Activated CD8-positive, alpha-beta memory T cell treated with anti-CD3 and anti-CD28 coated beads, Interleukin-2, amount 10 ng/mL, durations not matched to agents 7 days and 5 days (primary cell): Measurements from ENCODE around the gene KIF12. TPM values are rescaled to one million over a fixed set of nuclear protein-coding genes. Genes with fewer than 3 reads are reported as not detected.

Experiments
- ATAC-seq: fragments of 150-1000 bp; cut with Tn5 transposase; one replicate; pipeline ENCODE4 v1.10.0; 2021; ENCODE audit warnings: moderate library complexity
- CTCF ChIA-PET: fragments of 350-600 bp; sonication (Branson Sonifier 250); formaldehyde crosslinking; loops from one replicate; lab custom pipeline; 2021; ENCODE audit warnings: antibody characterized with exemption; lab: Charles Lee
- DNase-seq: peaks from one replicate; pipeline ENCODE4 v3.0.0-alpha.2; 2020
- H3K27ac Mint-ChIP-seq: one replicate; pipeline ENCODE4 v1.8.0; 2021; ENCODE audit warnings: mild to moderate bottlenecking, mixed read lengths
- H3K27me3 Mint-ChIP-seq: one replicate; pipeline ENCODE4 v1.8.0; 2021; ENCODE audit warnings: mixed read lengths
- H3K36me3 Mint-ChIP-seq: one replicate; pipeline ENCODE4 v1.8.0; 2021; ENCODE audit warnings: mild to moderate bottlenecking, mixed read lengths
- H3K4me1 Mint-ChIP-seq: one replicate; pipeline ENCODE4 v1.8.0; 2021; ENCODE audit warnings: mixed read lengths
- H3K4me3 Mint-ChIP-seq: one replicate; pipeline ENCODE4 v1.8.0; 2021; ENCODE audit warnings: mild to moderate bottlenecking, moderate library complexity, mixed read lengths
- H3K9me3 Mint-ChIP-seq: one replicate; pipeline ENCODE4 v1.8.0; 2022; ENCODE audit warnings: low read depth, mixed read lengths
- total RNA-seq, 2 experiments: library from RNA; stranded (reverse); gene quantifications; one replicate each; pipeline ENCODE4 v1.2.3, GENCODE V29; 2021

KIF12 gene
- total RNA-seq, 2 experiments from 2014 or later: not detected

DNA sequence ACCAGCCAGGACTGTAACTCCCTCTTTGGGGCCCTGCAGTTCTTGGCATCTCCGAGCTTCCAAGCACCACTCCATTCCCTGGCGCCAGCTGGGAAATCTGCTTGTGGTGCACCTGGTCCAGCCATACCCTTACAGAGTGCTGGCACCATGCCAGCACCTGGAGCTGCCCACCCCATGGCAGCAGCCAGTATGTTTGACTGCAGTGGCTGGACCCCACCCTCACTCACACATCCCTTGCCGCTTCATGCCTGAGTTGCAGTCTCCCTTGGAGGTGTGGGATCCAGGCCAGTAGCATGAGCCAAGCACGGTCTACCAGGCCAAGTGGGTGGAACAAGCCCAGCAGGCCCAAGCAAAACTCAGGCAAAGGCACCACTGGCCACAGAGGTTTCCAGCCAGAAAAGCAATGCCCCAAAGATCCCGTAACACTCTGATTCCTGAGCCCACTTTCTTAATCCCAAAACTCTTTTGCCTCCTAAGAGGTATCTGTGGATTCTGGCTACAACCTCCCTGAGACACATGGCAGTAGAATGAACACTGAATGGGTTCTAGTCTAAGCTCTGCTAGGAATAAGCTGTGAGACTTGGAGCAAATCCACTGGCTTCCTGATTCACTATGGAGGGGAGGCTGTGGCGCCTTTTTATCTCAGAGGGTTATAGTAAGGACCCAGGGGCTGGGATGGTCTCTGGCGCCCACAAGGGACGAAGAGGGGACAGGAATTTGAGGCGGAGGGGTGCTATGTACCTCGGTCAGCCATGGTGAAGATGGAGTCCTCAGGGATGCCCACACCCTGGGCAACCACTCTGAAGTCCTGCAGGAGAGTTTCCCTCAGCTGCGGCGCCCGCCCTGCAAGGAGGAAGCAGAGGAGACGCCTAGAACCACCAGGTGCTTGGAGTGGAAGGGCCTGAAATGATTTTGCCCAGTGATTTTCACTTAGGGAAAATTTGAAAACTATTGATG lies 26.6 kb downstream of the KIF12 start:
- ATAC-seq: no peak
- H3K27me3 Mint-ChIP-seq: peaks cover 8% of the 10 kb centered on the region

DNA sequence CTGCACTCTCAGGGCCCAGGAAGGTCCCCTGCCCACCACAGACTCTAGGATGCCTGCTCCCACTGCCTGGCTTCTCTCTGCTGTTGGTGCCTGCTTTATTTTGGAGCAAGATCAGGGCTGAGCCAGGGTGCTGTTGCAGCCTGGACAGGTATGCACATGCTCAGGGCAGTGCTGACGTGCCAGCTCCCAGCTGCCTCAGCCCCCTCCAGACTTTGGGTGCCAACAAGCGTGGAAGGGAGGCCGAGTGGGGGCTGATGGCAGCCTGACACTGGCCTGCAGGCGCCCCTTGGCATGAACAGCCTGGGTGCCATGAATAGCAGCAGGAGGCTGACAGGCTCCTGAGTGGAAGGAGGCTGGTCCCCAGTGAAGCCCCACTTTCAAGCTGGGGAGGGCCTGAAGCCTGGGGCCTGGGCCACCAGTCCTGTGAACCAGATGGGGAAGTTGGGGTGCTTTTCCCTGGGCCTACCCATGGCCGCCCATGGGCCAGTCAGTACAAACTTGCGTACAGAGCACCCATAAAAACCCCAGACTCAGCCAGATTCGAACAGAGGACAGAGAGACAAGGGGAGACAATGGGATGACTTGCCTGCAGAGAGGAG lies 27.8 kb downstream of the KIF12 start:
- H3K36me3 Mint-ChIP-seq: no peaks in the 10 kb centered on the region
- no peak for ATAC-seq
- DNase-seq: no peak
- no peaks in the 10 kb centered on the region for H3K4me1 Mint-ChIP-seq
- no peak overlapping the region for H3K4me3 Mint-ChIP-seq
- CTCF ChIA-PET: no interaction called here
- H3K9me3 Mint-ChIP-seq: no peaks in the 10 kb centered on the region
- H3K27ac Mint-ChIP-seq: no peak overlapping the region
- H3K27me3 Mint-ChIP-seq: peaks cover 8% of the 10 kb centered on the region

More for the DNA sequence above, 26.6 kb downstream of the KIF12 start:
- Mint-ChIP-seq H3K4me3 (no peak overlapping the region), H3K27ac (no peak overlapping the region), H3K36me3 (no peaks in the 10 kb centered on the region), H3K9me3 (no peaks in the 10 kb centered on the region), H3K4me1 (no peaks in the 10 kb centered on the region)
- CTCF ChIA-PET: interaction anchor here (0.9 kb wide), 1 partner anchor 10 kb away, joined by 3 read pairs; no protein-coding TSS in a partner anchor
- DNase-seq: no peak

- CTCF ChIA-PET: no interaction called here
- H3K4me3 Mint-ChIP-seq: no peak overlapping the region
- peaks cover 7% of the 10 kb centered on the region for H3K27me3 Mint-ChIP-seq
- no peaks in the 10 kb centered on the region for H3K4me1 Mint-ChIP-seq
- no peaks in the 10 kb centered on the region for H3K9me3 Mint-ChIP-seq
- no peak overlapping the region for H3K27ac Mint-ChIP-seq
- DNase-seq (no peak), ATAC-seq (no peak)
- H3K36me3 Mint-ChIP-seq: no peaks in the 10 kb centered on the region
These were observed 28.6 kb downstream of the KIF12 start for GRCh38 chr9:114070188-114071103.

DNA sequence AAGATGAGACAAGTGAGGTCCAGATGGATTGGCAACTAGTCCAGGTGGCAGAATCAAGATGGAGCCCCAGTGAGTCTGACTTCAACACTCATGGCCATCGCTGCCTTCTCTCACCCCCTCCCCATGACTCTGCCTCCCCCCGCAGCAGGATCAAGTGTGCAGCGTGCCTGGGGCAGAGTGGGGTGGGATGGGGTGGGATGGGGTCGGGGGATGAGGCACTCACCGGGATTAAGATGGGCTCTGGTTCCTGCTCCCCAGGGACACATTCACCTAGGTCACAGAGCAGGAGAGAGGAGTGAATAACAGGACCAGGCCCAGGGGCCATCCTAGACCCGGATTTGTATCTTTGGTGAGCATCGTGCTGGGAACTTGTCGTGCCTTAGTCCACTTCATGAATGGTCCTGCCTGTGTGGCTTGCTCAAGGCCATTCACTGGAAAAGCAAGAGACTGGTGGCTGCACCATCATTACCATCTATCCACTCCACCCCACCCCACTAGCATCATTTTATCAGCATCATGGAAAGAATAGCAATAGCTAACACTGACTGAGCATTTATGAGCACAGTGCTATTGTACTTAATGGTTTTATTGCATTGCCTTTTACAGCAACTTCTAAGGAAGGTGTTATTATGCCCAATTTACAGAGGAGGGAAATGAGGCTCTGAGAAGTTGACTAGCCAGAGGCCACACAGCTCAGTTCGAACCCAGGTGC lies 29.5 kb downstream of the KIF12 start:
- H3K27me3 Mint-ChIP-seq: peaks cover 3% of the 10 kb centered on the region
- no peaks in the 10 kb centered on the region for H3K4me1 Mint-ChIP-seq
- no peak overlapping the region for H3K27ac Mint-ChIP-seq
- no peak for DNase-seq
- CTCF ChIA-PET: no interaction called here
- H3K4me3 Mint-ChIP-seq: no peak overlapping the region
- no peaks in the 10 kb centered on the region for H3K36me3 Mint-ChIP-seq
- H3K9me3 Mint-ChIP-seq: no peaks in the 10 kb centered on the region
- no peak for ATAC-seq

DNA sequence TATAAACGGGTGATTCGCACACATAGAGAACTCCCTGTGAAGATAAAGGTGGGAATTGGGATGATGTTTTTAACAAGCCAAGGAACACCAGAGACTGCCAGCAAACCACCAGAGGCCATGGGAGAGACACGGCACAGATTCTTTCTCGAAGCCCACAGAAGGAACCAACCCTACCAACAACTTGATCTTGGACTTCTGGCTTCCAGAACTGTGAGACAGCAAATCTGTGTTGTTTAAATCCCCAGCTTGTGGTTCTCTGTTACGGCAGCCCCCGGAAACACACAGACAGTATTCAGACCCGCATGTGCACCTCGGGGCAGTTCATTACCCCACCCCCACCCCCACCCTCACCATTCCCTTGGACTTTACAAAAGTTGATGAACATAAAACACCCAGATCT lies 33.8 kb downstream of the KIF12 start:
- Mint-ChIP-seq H3K9me3 (no peaks in the 10 kb centered on the region), H3K27ac (no peak overlapping the region)
- CTCF ChIA-PET: no interaction called here

GRCh38 chr9:114061830-114062474 lies 37.1 kb downstream of the KIF12 start:
- CTCF ChIA-PET: no interaction called here
- ATAC-seq: no peak

More for the DNA sequence above, 33.8 kb downstream of the KIF12 start:
- Mint-ChIP-seq H3K4me1 (no peaks in the 10 kb centered on the region), H3K27me3 (peaks cover 17% of the 10 kb centered on the region), H3K4me3 (no peak overlapping the region), H3K36me3 (no peaks in the 10 kb centered on the region)
- ATAC-seq (no peak), DNase-seq (peak; percentile 8)

DNA sequence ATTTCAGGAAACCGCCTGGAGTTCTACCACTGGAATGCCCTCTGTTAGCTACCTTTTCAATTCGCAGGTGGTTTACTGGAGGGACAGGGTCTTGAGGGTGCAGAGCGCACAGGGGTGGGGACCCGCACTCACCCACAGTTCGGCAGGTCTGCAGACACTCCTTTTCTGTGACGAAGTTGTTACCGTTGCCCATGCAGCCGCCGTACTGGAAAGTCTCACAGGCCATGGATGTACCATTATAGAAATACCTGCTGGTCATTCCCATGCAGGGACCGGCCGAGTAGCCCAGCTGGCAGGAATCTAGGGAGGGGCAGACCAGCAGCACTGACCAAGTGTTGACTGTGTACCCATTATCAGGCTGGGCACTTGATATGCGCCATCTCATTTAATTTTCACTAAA lies 37.8 kb downstream of the KIF12 start:
- no peak overlapping the region for H3K27ac Mint-ChIP-seq
- no peak for ATAC-seq
- CTCF ChIA-PET: no interaction called here

More at GRCh38 chr9:114061830-114062474, 37.1 kb downstream of the KIF12 start:
- H3K27ac Mint-ChIP-seq: no peak overlapping the region
- no peaks in the 10 kb centered on the region for H3K4me1 Mint-ChIP-seq
- peaks cover 14% of the 10 kb centered on the region for H3K27me3 Mint-ChIP-seq
- peak; percentile 15 for DNase-seq
- H3K4me3 Mint-ChIP-seq: no peak overlapping the region
- H3K9me3 Mint-ChIP-seq: no peaks in the 10 kb centered on the region
- no peaks in the 10 kb centered on the region for H3K36me3 Mint-ChIP-seq

DNA sequence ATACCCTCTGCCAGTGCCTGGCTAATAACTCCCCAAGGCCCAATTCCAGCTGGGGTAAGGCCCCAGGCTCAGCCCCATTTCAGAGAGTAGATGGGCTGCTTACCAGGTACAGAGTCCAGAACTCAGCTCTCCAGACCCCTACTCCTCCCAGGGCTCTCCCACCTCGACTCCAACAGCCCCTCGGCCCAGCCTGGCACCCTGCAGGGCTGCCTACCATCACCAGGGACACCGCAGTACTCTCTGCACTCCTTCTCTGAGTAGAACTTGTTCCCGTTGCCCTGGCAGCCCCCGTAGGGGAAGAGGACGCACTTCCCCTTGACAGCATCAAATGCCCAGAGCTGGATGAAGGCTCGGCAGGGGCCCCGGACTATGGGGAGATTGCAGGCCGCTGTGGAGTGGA lies 38.4 kb downstream of the KIF12 start:
- peaks cover 14% of the 10 kb centered on the region for H3K27me3 Mint-ChIP-seq
- H3K27ac Mint-ChIP-seq: no peak overlapping the region
- CTCF ChIA-PET: interaction anchor here (0.5 kb wide), 1 partner anchor 13 kb away, joined by 3 read pairs; no protein-coding TSS in a partner anchor
- H3K4me1 Mint-ChIP-seq: no peaks in the 10 kb centered on the region
- H3K9me3 Mint-ChIP-seq: no peaks in the 10 kb centered on the region
- no peaks in the 10 kb centered on the region for H3K36me3 Mint-ChIP-seq
- DNase-seq (peak; percentile 22), ATAC-seq (no peak)
- H3K4me3 Mint-ChIP-seq: no peak overlapping the region

More for the DNA sequence above, 37.8 kb downstream of the KIF12 start:
- H3K4me1 Mint-ChIP-seq: no peaks in the 10 kb centered on the region
- peak; percentile 21 for DNase-seq
- no peak overlapping the region for H3K4me3 Mint-ChIP-seq
- H3K36me3 Mint-ChIP-seq: no peaks in the 10 kb centered on the region
- no peaks in the 10 kb centered on the region for H3K9me3 Mint-ChIP-seq
- H3K27me3 Mint-ChIP-seq: peaks cover 14% of the 10 kb centered on the region

GRCh38 chr9:114060070-114060469 lies 39.0 kb downstream of the KIF12 start:
- Mint-ChIP-seq H3K27me3 (peaks cover 14% of the 10 kb centered on the region), H3K36me3 (no peaks in the 10 kb centered on the region), H3K27ac (no peak overlapping the region), H3K9me3 (no peaks in the 10 kb centered on the region), H3K4me1 (no peaks in the 10 kb centered on the region), H3K4me3 (no peak overlapping the region)
- ATAC-seq: no peak
- CTCF ChIA-PET: no interaction called here
- peak; percentile 34 for DNase-seq

DNA sequence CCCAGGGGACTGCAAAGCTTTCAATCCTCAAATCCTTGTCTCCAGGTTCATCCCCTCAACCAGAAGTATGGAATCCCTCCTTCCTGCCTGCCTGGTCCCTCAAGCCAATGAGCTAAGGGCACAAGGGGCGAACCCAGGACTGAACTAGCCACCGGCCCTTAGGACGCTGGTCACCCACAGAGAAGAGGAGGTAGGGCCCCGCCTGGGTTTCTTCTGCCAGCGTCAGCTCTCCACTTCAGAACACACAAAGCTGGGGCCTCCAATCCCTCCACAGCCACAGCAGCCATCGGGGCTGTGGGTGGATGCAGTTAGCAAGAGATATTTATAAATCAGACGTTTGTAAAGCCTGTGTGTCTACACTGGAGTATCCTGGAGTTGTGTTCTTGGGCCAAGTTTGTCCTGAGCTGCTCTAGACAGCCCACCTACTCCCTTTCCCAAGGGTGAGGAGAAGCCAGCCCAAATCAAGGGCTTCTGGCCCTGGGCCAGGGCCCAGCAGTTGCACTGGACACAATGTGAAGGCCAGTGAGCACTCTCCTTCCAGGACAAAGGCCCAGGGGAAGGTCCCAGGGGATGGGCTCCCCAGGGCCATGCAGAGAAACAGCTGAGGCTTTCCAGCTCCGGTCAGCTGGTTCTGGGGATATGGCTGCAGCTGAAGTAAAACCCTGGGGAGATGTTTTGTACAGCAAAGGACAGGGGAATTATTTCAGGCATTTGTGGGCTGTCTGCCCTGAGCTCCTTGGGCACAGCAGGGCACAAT lies 39.9 kb downstream of the KIF12 start:
- peak; percentile 18 for DNase-seq
- Mint-ChIP-seq H3K27me3 (peaks cover 14% of the 10 kb centered on the region), H3K9me3 (no peaks in the 10 kb centered on the region), H3K4me1 (no peaks in the 10 kb centered on the region), H3K27ac (no peak overlapping the region), H3K4me3 (no peak overlapping the region), H3K36me3 (no peaks in the 10 kb centered on the region)
- ATAC-seq: no peak
- CTCF ChIA-PET: interaction anchor here (2.4 kb wide), 1 partner anchor 23 kb away, joined by 7 read pairs; no protein-coding TSS in a partner anchor

DNA sequence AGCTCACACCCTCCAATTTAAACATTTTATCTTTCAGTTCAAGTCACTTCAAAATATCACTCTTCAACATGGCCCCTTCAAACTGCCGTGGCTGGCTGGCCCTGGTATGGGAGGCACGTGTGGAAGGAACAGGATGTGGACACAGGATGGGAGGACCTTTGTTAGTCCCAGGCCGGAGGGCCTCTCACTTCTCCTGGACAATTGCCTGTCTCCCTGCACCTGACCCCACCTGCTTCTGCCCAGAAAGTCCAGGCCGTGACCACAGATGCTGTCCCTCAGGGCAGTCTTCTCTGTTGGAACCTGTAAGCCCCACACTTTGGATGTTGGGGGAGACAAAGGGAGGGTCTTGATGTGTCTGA lies 40.4 kb downstream of the KIF12 start:
- H3K27me3 Mint-ChIP-seq: peaks cover 13% of the 10 kb centered on the region
- H3K9me3 Mint-ChIP-seq: no peaks in the 10 kb centered on the region
- H3K4me1 Mint-ChIP-seq: no peaks in the 10 kb centered on the region
- no peak overlapping the region for H3K4me3 Mint-ChIP-seq
- no peak overlapping the region for H3K27ac Mint-ChIP-seq
- CTCF ChIA-PET: interaction anchor here (2.4 kb wide), 1 partner anchor 24 kb away, joined by 7 read pairs; no protein-coding TSS in a partner anchor
- ATAC-seq (no peak), DNase-seq (peak; percentile 30)
- no peaks in the 10 kb centered on the region for H3K36me3 Mint-ChIP-seq
